Measurements from ENCODE around the gene LAMC3.
A peak's percentile ranks its signal among the peaks of the same experiment; 100 is the strongest.
"Not testable (repeated sequence)": the region's sequence is repeated elsewhere in the genome, so short reads cannot be mapped to it uniquely, and the experiment has no call there.

The LAMC3 gene

GRCh38 chr9:131101207-131101964 lies 92.4 kb downstream of the LAMC3 start:
- no peak for DNase-seq

GRCh38 chr9:131103024-131103423 lies 94.0 kb downstream of the LAMC3 start:
- no peak for DNase-seq

- no peak for DNase-seq
Observed at GRCh38 chr9:131103535-131103934, 94.6 kb downstream of the LAMC3 start.

- no peak for DNase-seq
Observed at GRCh38 chr9:131104016-131104740, 95.2 kb downstream of the LAMC3 start.

GRCh38 chr9:131105952-131106351 lies 97.0 kb downstream of the LAMC3 start:
- no peak for DNase-seq

- peak; percentile 48 for DNase-seq
Observed at GRCh38 chr9:131107760-131108159, 98.8 kb downstream of the LAMC3 start.

GRCh38 chr9:131111186-131111853 lies 102.3 kb downstream of the LAMC3 start:
- DNase-seq: no peak

GRCh38 chr9:131111854-131112311 lies 102.9 kb downstream of the LAMC3 start:
- peak; percentile 93 for DNase-seq

GRCh38 chr9:131112374-131113154 lies 103.6 kb downstream of the LAMC3 start:
- peak; percentile 58 for DNase-seq

- DNase-seq: no peak
Observed at GRCh38 chr9:131113655-131114054, 104.7 kb downstream of the LAMC3 start.

GRCh38 chr9:131114084-131114535 lies 105.1 kb downstream of the LAMC3 start:
- no peak for DNase-seq

- DNase-seq: not testable (repeated sequence)
Observed at GRCh38 chr9:131115360-131115742, 106.4 kb downstream of the LAMC3 start.

GRCh38 chr9:131116281-131117120 lies 107.5 kb downstream of the LAMC3 start:
- peak; percentile 40 for DNase-seq

GRCh38 chr9:131117121-131117761 lies 108.3 kb downstream of the LAMC3 start:
- DNase-seq: no peak

- no peak for DNase-seq
Observed at GRCh38 chr9:131117762-131118145, 108.8 kb downstream of the LAMC3 start.

GRCh38 chr9:131119600-131119999 lies 110.6 kb downstream of the LAMC3 start:
- no peak for DNase-seq

GRCh38 chr9:131120620-131121228 lies 111.8 kb downstream of the LAMC3 start:
- DNase-seq: no peak

GRCh38 chr9:131121346-131121745 lies 112.4 kb downstream of the LAMC3 start:
- DNase-seq: no peak

- no peak for DNase-seq
Observed at GRCh38 chr9:131122158-131122557, 113.2 kb downstream of the LAMC3 start.

GRCh38 chr9:131125038-131125287 lies 116.0 kb downstream of the LAMC3 start:
- no peak for DNase-seq
